GM21515 (cell line): ENCODE results near the gene NPTXR.
"Not testable (repeated sequence)": the region's sequence is repeated elsewhere in the genome, so short reads cannot be mapped to it uniquely, and the experiment has no call there.

Experiments
- ATAC-seq: cut with Tn5 transposase; IDR thresholded peaks from one replicate; pipeline ENCODE4 v1.9.1; 2021; ENCODE audit not compliant: unreplicated experiment

Gene NPTXR

DNA sequence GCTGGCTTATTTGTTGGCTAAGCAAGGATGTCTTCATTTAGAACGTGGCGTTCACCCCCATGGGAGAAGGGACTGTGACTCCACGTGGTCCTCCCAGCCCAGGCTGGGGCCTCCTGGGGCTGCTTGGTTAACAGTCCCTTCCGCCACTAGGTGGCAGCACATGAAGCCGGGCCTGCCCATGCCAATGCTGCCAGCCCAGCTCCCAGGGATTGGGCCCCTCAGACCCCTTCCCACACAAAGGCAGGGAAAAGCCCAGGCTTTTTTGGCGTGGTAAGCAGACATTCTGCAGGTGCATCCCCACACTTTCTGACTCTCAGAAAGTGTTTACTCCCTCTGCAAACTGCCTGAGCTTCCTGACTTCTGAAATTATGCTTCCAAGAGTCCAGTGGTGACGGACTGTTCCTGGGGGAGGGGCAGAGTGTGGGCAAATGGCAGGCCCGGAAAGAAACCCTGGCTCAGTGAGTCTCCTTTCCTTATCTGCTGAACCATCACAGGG, 25.1 kb upstream of the NPTXR start:
- no peak for ATAC-seq

DNA sequence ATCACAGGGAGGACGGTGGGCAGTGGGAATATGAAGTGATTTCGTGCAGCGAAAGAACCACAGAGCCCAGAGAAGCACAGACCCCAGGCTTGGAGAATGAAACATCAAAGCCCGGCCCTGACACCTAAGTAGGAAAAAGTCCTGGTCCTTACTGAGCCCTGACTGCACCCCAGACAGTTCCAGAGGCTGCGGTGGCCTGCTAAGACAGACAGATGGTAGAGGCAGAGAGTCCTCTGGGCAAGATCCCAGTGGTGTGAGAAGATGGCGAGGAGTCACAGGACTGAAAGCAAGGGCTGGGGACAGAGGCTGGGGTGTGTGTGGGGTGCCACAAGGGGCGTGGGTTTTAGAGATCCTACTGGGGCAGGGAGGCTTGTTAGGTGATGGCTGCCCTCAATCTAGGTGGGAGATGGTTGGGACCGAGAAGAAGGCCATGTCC, 24.5 kb upstream of the NPTXR start:
- no peak for ATAC-seq

DNA sequence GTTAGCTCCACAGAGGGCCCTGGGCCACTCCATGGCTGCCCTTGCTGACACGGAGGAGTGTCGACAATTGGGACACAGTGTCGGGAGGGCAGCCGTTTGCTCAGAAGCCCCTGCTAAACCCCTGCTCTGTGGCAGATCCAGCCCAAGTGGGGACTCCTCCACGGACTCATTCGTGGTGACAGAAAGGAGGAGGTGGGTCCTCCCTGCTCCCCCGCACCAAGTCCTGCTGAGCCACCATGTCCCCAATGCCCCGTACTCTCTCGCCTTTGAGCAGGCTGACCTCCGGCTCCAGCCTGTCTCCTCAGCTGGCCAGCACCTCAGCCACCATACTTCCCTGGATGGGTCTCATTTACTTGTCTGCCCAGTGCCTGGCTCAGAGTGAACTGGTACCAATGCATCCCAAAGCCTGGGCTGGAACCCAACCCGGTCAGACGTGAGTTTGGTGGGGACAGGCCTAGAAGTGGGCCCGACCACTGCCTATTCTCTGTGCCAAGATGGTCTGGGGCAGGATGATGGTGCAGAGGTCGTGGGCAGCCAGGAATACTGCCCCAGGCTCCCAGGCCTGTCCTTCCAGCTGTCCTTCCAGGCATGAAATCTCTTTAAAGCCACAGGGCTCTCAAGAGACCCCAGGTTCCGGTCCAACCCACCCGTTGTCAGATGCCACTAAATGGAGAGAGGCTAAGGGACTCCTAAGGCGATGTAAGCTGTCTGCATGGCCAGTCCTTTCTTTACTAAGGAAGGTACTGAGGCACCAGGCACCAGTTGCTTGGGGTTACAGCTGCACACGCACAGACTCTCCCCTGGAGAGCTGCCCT, 23.9 kb upstream of the NPTXR start:
- ATAC-seq: no peak

DNA sequence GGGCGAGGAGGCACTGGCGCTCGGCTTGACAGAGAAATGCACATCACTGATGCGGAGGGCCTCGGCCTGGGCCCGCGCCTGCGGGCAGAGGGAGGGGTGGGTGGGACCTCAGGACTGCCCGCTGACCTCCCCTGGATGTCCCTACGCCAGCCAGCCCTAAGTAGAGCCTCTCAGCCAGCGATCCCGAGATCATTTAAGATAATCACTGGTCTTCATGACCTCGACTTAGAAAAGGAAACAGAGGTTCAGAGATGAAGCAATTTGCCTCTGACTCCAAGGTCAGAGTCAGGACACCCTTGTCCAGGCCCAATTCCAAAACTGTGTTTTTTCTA, 23.3 kb upstream of the NPTXR start:
- ATAC-seq: no peak

DNA sequence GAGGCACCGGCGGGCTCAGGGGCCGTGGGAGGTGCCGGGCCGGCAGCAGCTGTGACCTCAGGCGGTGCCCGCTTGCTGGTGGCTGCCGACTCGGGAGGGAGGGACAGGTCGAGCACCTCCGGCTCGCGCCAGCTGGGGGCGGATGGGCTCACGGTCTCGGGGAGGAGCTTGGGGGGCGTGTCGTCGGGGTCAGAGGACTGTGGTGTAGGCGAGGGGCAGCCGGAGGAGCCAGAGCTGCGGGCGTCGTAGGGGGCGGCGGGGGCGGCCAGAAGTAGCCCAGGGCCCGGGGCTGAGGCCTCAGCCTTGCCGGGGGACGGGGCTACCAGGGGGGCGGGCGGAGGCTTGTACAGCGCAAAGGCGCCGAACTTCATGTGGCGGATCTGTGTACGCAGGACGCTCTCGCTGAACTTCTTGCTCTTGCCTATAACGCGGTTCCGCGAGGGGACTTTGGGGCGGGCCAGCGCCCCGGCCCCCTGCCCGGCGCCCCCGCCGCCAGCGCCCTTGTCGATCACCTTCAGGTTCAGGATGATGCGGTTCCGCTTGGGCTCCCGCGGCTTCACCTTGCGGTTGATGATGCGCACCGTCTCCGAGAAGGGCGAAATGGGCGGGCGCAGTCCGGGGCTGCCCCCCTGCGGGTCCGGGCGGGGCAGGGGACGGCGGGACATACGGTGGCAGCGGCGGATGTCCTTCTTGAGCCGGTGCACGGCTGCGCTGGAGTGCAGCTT, 22.7 kb upstream of the NPTXR start:
- no peak for ATAC-seq

DNA sequence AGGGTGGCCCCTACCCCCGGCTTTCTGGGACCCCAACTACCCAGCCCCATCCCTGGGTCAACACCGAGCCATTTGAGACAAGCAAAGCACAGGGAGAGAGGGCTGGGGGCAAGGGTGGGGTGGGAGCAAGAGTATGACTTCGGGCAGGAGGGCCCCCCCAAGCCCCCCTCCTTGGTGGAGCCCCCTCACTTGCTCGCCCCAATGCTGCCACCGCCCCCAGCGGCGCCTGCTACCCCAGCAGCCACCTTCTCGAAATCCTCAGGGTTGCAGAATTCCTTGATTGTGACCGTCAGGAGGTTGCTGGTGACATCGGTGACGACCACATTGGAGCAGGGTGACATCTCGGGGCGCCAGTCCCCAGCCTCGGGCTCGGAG, 22.2 kb upstream of the NPTXR start:
- ATAC-seq: no peak

DNA sequence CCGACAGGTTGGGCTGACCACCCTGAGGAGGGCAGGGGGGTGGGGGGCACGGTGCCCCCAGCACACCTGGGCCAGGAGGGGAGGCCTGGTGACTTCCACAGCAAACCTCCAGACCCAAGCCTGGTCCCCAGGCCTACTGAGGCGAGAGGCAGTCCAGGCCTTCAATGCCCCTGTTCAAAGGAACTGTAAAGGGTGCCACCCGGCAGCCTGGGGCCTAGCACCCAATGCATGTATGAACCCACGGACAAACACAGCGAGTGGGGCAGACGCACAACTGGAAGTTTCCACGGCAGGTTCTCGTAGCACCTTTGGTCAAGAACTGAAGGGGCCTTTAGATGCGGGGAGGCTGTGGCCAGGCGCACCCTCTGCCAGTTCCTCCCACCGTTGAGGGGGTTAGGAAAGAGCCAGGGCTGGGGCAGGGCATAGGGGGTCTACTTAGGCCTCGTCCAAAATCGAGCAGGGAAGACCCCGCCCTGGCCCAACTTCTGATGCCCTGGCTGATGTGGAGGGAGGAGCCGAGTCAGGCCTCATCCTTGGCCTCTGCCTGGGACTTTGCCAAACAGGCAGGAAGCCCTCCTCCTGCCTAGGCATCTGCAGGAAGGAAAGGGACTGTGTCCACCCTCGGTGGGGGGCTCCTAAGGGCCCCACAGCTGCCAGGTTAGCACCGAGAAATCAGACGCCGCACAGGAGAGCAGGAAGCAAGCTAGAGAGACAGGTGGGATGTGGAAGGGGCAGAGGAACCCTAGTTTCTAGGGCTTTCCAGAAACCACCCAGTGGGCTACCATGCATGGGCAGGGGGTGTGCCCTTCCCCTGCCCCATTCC, 21.6 kb upstream of the NPTXR start:
- ATAC-seq: no peak

DNA sequence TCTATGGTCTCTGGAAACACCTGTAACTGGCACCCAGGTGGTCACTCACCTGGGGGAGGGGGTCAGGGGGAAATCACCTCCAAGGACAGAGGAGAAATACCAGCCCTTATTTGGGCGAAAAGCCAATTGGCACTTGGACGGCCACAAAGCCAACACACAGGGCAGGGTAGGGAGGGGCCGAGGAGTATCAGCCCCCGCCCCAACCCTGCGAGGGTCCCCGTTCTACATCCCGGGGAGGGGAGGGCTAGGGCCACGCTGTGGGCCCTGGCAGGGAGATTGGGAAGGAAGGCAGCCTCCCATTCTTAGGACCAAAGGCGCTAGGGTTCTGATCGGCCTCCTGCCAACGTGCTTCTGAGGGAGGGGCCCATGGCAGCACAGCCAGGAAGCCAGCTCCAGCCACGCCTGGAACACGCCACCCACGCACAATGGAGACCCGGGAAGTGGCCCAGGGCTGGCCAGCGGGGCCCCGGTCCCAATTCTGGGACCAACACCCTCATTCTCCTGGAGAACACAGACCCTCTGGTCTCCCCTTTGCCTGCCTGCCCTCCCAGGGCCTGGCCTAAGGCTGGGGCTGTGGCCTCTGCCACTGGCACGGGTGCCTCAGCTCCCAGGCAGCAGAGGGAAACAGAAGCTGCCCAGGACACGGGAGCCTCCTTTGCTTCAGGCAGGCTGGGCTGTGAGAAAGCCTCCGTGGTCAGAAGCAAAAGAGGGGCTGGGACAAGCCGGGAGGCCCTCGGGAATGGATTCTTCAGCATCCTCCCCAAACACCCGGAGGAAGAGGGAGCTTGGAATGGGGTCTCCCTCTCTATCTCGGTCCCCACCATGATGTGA, 20.7 kb upstream of the NPTXR start:
- no peak for ATAC-seq

DNA sequence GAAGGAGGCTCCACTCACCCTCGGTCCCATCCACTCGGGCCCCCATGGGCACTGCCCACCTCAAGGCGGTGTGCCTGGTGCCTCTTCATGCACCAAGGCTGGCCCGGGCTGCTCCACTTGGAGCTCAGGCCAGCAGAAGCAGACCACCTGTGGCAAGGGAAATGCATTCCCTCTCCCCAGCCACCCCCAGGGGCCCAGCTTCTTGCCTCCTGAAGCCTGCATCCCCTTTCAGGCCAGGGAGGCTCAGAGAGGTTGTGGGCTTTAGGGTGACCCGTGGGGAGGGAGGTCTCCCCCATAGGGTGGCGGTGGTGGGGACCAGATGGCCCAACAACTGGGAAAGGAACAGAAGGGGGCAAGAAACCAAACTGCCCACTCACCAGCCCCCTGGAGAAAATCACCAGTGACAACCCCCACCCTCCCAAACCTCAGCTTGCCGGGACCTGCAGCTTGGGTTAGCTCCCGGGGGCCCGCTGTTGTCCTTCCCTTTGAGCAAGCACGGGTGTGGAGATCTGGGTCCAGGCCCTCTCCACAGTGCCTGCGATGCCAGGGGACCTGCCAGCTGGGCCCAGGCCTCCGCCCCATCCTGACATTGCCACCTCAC, 19.8 kb upstream of the NPTXR start:
- no peak for ATAC-seq

DNA sequence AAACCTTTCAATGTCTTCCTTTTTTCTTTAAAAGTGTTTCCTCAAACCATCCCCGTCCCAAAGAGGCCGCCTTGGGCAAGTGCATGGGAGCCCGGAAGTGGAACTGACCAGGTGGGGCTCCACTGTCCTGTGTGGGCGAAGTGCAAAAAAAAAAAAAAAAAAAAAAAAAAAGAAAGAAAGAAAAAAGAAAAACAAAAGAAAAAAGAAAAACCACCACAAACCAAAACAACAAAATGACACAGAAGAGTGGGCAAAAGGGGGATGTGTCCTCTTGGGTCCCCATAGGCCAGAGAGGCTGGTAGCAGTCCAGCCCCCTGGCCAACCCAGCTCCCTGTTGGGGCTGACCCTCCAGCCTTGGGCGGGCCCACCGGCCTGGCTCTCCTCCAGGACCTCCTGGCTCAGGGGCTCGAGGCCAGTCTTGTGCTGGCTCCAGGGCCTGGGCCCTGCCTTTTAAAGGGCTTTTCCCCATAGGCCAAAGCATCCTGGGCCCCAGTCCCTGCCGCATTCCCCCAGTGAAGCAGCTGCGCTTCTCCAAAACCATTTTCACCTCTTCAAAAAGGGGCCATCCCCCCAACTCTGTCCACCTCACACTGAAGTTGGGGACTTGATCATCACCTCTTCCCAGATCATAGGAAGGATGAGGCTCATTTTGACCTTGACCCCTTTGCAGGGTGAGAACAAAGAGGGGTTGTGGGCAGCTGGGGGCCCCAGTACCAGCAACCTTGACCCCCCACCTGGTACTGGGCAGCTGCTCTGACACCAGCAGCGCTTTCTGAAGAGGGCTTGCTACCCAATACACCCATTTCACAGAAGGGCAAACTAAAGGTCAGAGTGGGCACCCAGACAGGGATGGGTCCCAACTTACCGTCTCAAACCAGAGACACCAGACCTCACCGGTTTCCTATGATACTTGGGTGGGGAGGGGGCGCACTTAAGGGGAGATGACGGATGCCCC, 18.8 kb upstream of the NPTXR start:
- no peak for ATAC-seq

DNA sequence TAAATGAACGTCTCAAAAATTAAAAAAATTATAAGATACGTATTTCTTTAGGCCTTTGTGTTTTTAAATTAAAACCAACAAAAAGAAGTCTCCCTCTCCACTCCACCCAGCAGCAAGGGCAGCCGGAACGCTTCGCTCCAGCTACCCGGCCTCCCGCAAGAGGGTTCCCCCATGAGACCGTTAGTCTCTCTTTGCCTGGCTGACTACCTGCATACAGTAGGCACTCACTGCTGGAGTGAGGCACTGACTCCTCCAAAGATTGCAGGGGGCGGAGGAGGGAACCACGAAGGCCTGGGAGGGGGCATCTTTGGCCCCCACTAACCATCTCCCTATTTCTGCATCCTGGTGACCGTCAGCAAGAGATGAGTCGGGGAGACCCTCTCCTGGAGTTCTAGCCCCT, 18.1 kb upstream of the NPTXR start:
- no peak for ATAC-seq

DNA sequence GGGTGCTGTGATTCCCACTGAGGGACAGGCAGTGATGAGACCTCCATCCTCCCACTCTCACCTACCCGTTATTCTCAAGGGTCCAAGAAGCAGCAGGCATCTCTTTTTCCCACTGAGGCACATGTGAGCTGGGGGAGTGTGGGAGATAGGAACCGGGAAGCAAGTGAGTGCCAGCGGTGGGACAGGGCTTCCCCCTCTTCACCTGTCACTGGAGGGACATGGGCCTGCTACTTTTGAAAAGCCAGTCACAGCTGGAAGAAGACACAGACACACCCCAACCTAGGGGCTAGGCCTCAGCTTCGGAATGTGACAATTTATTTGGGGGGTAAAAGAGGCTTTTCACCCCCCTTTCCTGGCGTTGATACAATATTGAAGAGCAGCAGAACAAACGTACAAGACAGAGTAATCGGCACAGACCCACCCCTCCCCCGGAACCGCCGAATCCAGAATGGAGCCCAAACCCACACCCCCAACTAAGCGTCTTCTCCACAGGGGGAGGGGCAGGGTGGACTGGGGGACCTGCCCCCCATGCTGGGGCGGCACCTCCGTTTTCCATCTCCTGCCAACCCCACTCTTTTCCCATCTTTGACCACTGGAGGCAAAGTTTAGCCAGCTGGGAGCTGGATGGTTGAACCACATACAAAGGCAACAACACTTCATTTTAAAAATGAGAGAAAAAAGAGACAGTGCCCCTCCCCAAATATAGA, 17.5 kb upstream of the NPTXR start:
- no peak for ATAC-seq

DNA sequence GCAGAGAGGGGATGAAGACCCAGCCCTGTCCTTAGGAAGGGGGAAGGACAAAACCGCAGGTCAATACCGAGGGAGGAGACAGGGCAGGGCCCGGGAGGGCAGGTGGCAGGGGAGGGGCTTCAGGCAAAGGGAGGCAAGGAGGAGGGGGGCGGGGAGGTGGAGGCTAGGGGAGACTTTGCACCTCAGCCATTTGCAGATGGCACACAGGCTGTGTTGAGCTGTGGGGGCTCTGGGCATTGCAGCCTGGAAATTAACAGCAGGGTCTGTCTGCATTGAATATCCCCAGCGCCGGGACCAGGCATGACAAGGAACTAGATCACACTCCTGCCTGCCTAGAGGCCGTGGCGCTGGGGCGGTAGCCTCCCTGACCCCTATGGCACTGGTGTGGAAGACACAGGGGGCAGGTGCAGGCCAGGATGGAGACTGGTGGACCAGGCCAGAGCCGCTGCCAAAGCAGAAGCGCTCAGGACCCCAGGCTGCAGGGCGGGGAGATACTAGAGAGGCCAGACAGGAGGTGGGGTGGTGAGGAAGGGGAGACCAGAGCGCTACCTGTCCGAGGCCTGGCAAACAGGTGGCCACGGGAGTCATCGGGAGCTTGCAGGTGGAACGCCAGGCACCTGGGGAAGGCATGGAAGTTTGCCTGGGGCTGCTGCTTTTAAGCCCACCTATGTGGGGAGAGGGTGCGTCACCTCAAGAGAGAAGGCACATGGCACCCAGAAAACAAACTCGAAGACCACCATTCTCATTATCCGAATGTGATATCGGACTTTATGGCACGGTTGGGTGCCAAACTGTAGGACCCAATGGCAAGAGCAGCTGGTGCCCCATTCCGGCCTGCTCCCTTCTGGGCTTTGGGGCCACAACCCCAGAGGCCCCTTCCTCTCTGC, 16.7 kb upstream of the NPTXR start:
- no peak for ATAC-seq

DNA sequence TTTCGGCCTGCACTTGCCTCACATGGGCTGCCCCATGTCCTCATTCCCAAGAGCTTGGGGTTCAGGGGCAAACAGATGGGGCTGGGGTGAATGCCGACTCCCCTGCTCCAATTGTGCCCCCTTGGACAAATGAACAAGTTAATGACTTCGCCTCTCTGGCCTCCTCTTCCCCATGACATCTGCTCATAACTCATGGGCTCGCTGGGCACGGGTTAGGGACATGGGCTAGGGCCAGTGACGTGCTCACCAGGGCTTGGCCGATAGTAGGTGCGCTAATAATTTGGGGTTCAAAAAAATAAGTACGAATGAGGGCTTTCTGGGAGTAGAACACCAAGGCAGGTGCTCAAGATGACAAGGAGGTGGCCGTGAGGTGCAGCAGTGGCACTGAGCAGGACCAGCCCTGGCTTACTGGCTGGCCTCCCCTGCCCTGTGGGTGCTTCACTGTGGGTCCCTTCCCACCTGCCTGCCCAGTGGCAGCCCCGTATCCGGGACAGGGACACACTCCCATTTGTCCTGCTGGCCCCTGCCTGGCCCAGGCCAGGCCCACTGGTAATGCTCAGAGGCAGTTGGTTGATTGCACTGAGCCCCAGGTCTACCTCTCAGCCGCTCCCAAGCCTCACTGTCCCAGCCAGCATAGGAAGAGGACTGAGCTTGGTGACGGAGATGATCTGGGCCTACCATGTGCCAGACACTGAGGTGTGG, 15.9 kb upstream of the NPTXR start:
- no peak for ATAC-seq

DNA sequence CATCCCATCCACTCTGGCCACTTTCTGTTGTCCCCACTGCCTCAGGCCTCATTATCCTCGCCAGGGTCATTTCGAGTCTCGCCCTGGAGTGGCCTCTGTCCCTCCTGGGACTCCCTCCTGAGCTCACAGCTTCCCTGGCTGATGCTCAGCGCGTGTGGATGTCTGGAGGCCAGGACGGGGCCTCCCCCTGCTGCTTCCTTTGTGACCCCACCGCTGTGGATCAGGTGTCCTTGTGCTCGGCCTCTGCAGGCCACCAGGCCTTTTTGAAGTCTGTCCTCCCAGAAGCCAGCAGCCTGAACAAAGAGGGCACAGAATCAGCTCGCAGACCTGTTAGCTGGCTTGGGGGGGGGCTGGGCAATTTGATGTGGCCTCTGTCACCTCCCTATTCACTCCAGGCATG, 14.7 kb upstream of the NPTXR start:
- no peak for ATAC-seq

DNA sequence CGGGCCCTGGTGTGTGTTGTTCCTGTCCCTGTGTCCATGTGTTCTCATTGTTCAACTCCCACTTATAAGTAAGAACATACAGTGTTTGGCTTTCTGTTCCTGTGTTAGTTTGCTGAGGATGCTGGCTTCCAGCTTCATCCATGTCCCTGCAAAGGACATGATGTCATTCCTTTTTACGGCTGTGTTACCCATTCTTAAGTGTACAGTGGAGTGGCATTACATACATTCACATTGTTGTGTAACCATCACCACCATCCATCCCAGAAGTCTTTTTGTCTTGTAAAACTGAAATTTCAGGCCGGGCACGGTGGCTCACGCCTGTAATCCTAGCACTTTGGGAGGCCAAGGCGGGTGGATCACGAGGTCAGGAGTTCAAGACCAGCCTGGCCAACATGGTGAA, 10.6 kb upstream of the NPTXR start:
- not testable (repeated sequence) for ATAC-seq

DNA sequence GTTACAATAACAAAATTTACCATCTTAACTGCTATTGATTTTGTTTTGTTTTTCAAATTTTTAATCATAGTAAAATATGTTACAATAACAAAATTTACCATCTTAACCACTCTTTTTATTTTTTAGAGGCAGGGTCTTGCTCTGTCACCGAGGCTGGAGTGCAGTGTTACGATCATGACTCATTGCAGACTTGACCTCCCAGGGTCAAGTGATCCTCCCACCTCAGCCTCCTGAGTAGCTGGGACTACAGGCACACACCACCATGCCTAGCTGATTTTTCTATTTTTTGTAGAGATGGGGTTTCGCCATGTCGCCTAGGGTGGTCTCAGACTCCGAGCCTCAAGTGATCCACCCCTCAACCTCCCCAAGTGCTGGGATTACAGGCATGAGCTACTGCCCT, 10.1 kb upstream of the NPTXR start:
- not testable (repeated sequence) for ATAC-seq
